ENCODE results near the gene AFM. TPM values are rescaled to one million over a fixed set of nuclear protein-coding genes. Genes with fewer than 3 reads are reported as not detected.
A peak's percentile ranks its signal among the peaks of the same experiment; 100 is the strongest.

Gene AFM
- total and polyA plus RNA-seq, 2 donors from 2014 or later = 30.8 TPM; not detected in 1

DNA sequence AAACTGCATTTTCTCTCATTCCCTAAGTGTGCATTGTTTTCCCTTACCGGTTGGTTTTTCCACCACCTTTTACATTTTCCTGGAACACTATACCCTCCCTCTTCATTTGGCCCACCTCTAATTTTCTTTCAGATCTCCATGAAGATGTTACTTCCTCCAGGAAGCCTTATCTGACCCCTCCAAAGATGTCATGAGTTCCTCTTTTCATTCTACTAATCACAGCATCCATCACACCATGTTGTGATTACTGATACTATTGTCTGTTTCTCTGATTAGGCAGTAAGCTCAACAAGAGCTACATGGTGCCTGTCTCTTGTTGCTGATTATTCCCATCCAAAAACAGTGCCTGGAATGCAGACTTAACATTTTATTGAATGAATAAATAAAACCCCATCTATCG is 48.4 kb upstream of the AFM start:
- intact Hi-C loops (cut with DNase I) = no loop called here
- no peaks in the 10 kb centered on the region for H3K36me3 ChIP-seq (ENCODE audit: control insufficient read depth in 2 of 3, insufficient read depth in 3 of 3, low read length in 3 of 3)
- H3K27me3 ChIP-seq (ENCODE audit: control insufficient read depth, insufficient read depth, low read length) = no peaks in the 10 kb centered on the region
- no peak overlapping the region for H3K4me3 ChIP-seq (ENCODE audit: low read length in 3 of 3)
- H3K27ac ChIP-seq (ENCODE audit: low read depth in 2 of 2, low read length in 2 of 2) = no peak overlapping the region
- no peaks in the 10 kb centered on the region for H3K9me3 ChIP-seq (ENCODE audit: control insufficient read depth in 2 of 3, insufficient read depth in 1 of 3, low read length in 3 of 3)
- no peak for DNase-seq
- FAIRE-seq = no peak
- H3K9ac ChIP-seq (ENCODE audit: low read length in 3 of 3) = no peak overlapping the region
- H3K4me1 ChIP-seq (ENCODE audit: control insufficient read depth in 2 of 3, insufficient read depth in 2 of 3, low read depth in 1 of 3, low read length in 3 of 3) = no peaks in the 10 kb centered on the region
- TF ChIP-seq, protein P1, sequence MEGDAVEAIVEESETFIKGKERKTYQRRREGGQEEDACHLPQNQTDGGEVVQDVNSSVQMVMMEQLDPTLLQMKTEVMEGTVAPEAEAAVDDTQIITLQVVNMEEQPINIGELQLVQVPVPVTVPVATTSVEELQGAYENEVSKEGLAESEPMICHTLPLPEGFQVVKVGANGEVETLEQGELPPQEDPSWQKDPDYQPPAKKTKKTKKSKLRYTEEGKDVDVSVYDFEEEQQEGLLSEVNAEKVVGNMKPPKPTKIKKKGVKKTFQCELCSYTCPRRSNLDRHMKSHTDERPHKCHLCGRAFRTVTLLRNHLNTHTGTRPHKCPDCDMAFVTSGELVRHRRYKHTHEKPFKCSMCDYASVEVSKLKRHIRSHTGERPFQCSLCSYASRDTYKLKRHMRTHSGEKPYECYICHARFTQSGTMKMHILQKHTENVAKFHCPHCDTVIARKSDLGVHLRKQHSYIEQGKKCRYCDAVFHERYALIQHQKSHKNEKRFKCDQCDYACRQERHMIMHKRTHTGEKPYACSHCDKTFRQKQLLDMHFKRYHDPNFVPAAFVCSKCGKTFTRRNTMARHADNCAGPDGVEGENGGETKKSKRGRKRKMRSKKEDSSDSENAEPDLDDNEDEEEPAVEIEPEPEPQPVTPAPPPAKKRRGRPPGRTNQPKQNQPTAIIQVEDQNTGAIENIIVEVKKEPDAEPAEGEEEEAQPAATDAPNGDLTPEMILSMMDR (IDR thresholded peaks at IDR 0.05; ENCODE audit: borderline replicate concordance, extremely low read depth, insufficient read depth) = no peak

DNA sequence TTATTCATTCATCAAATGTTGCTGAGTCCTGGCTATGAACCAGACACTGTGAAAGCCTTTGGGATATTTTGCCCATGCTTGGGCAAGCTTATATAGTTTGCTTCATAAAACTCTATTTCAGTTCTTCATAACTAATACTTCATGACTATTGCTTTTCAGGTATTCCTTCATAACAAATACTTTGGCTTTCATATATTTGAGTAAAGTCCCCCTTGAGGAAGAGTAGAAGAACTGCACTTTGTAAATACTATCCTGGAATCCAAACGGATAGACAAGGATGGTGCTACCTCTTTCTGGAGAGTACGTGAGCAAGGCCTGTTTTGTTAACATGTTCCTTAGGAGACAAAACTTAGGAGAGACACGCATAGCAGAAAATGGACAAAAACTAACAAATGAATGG is 47.2 kb upstream of the AFM start:
- TF ChIP-seq, protein P1 (IDR thresholded peaks at IDR 0.05; ENCODE audit: borderline replicate concordance, extremely low read depth, insufficient read depth) = peak; percentile 41
- no peaks in the 10 kb centered on the region for H3K4me1 ChIP-seq (ENCODE audit: control insufficient read depth in 2 of 3, insufficient read depth in 2 of 3, low read depth in 1 of 3, low read length in 3 of 3)
- no peak overlapping the region for H3K9ac ChIP-seq (ENCODE audit: low read length in 3 of 3)
- FAIRE-seq = peak; percentile 58
- DNase-seq = no peak
- no peak overlapping the region for H3K4me3 ChIP-seq (ENCODE audit: low read length in 3 of 3)
- H3K9me3 ChIP-seq (ENCODE audit: control insufficient read depth in 2 of 3, insufficient read depth in 1 of 3, low read length in 3 of 3) = no peaks in the 10 kb centered on the region
- H3K27me3 ChIP-seq (ENCODE audit: control insufficient read depth, insufficient read depth, low read length) = no peaks in the 10 kb centered on the region
- no peaks in the 10 kb centered on the region for H3K36me3 ChIP-seq (ENCODE audit: control insufficient read depth in 2 of 3, insufficient read depth in 3 of 3, low read length in 3 of 3)
- intact Hi-C loops (cut with DNase I) = no loop called here
- no peak overlapping the region for H3K27ac ChIP-seq (ENCODE audit: low read depth in 2 of 2, low read length in 2 of 2)

DNA sequence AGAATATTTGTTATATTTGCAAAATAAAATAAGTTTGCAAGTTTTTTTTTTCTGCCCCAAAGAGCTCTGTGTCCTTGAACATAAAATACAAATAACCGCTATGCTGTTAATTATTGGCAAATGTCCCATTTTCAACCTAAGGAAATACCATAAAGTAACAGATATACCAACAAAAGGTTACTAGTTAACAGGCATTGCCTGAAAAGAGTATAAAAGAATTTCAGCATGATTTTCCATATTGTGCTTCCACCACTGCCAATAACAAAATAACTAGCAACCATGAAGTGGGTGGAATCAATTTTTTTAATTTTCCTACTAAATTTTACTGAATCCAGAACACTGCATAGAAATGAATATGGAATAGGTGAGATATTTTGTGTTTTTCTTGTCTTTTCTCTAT is 45.6 kb upstream of the AFM start, which contains the start of gene AFP:
AFP (plus strand) TSS at position 238 of the 400 bp plus-strand sequence; CDS start at position 280, 42 bp downstream.
- DNase-seq (no peak), FAIRE-seq (no peak)

More for the DNA sequence above, 45.6 kb upstream of the AFM start, which contains the start of gene AFP:
- no peaks in the 10 kb centered on the region for H3K4me1 ChIP-seq (ENCODE audit: control insufficient read depth in 2 of 3, insufficient read depth in 2 of 3, low read depth in 1 of 3, low read length in 3 of 3)
- TF ChIP-seq, protein P1 (IDR thresholded peaks at IDR 0.05; ENCODE audit: borderline replicate concordance, extremely low read depth, insufficient read depth) = no peak
- no peaks in the 10 kb centered on the region for H3K36me3 ChIP-seq (ENCODE audit: control insufficient read depth in 2 of 3, insufficient read depth in 3 of 3, low read length in 3 of 3)
- H3K9ac ChIP-seq (ENCODE audit: low read length in 3 of 3) = no peak within 1 kb of the TSS
- no peaks in the 10 kb centered on the region for H3K27me3 ChIP-seq (ENCODE audit: control insufficient read depth, insufficient read depth, low read length)
- no peak within 1 kb of the TSS for H3K4me3 ChIP-seq (ENCODE audit: low read length in 3 of 3)
- intact Hi-C loops (cut with DNase I) = no loop called here
- no peaks in the 10 kb centered on the region for H3K9me3 ChIP-seq (ENCODE audit: control insufficient read depth in 2 of 3, insufficient read depth in 1 of 3, low read length in 3 of 3)
- H3K27ac ChIP-seq (ENCODE audit: low read depth in 2 of 2, low read length in 2 of 2) = no peak within 1 kb of the TSS
